Endometrial microvascular endothelial cells (primary cell): ENCODE measurements around the gene CD19. TPM values are rescaled to one million over a fixed set of nuclear protein-coding genes. Genes with fewer than 3 reads are reported as not detected.

Experiments
- total RNA-seq: library from RNA; depleted of rRNA; stranded (reverse); fragments of >200 nt; gene quantifications from one replicate; pipeline ENCODE4 v1.2.3, GENCODE V29; 2015; ENCODE audit errors: inconsistent ontology term

Gene CD19
- total RNA-seq, 1 donor from 2014 or later, result not detected

Other genes with a start within 250 kb of the CD19 start
- gene EIF3C, start 220.5 kb upstream of the CD19 start, total RNA-seq, result 191 TPM
- 1.7 TPM for gene NPIPB9, start 180.2 kb upstream of the CD19 start, total RNA-seq
- 71.9 TPM for gene ATXN2L, start 109.0 kb upstream of the CD19 start, total RNA-seq
- 233 TPM for gene TUFM, start 85.6 kb upstream of the CD19 start, total RNA-seq
- 25.4 TPM for gene SH2B1, start 68.1 kb upstream of the CD19 start, total RNA-seq
- 0.28 TPM for gene ATP2A1, start 53.5 kb upstream of the CD19 start, total RNA-seq
- gene RABEP2, start 6.7 kb upstream of the CD19 start, total RNA-seq, result 116 TPM
- gene NFATC2IP, start 19.0 kb downstream of the CD19 start, total RNA-seq, result 20.2 TPM
- gene SPNS1, start 42.8 kb downstream of the CD19 start, total RNA-seq, result 64.1 TPM
- gene LAT, start 53.1 kb downstream of the CD19 start, total RNA-seq, result 1.1 TPM